IMR-90 (cell line): ENCODE measurements around the gene ABCB6.

Experiments used
- BHLHE40 ChIP-seq: fragments of 150-350 bp; IDR thresholded peaks from 2 replicates; pipeline ENCODE4 v1.6.1; 2016; ENCODE audit warnings: mild to moderate bottlenecking, low read depth, low read length
- CEBPB ChIP-seq: IDR thresholded peaks from 2 replicates; pipeline ENCODE4 v1.6.1; 2012; ENCODE audit warnings: low read depth, low read length, improper control_type of control experiment
- CHD1 ChIP-seq: IDR thresholded peaks from 2 replicates; pipeline ENCODE4 v1.6.1; 2012; ENCODE audit warnings: low read depth, low read length, improper control_type of control experiment
- CTCF ChIP-seq: conservative IDR thresholded peaks from 2 replicates; pipeline ENCODE4 v1.5.1; 2012; ENCODE audit warnings: mild to moderate bottlenecking, low read depth, low read length, improper control_type of control experiment
- MAFK ChIP-seq: IDR thresholded peaks from 2 replicates; pipeline ENCODE4 v1.6.1; 2012; ENCODE audit warnings: low read depth, low read length, improper control_type of control experiment
- MAZ ChIP-seq: IDR thresholded peaks from 2 replicates; pipeline ENCODE4 v1.6.1; 2012; ENCODE audit warnings: low read depth, mild to moderate bottlenecking, low read length, improper control_type of control experiment, moderate library complexity, borderline replicate concordance
- MXI1 ChIP-seq: IDR thresholded peaks from 2 replicates; pipeline ENCODE4 v1.6.1; 2012; ENCODE audit warnings: low read depth, mild to moderate bottlenecking, low read length, moderate library complexity, borderline replicate concordance
- POLR2A ChIP-seq: IDR thresholded peaks from 2 replicates; pipeline ENCODE4 v1.6.1; 2012; ENCODE audit warnings: mild to moderate bottlenecking, low read depth, low read length
- RAD21 ChIP-seq: IDR thresholded peaks from 2 replicates; pipeline ENCODE4 v1.6.1; 2012; ENCODE audit warnings: low read length, improper control_type of control experiment
- RCOR1 ChIP-seq: IDR thresholded peaks from 2 replicates; pipeline ENCODE4 v1.6.1; 2012; ENCODE audit warnings: mild to moderate bottlenecking, low read length, improper control_type of control experiment; ENCODE audit not compliant: insufficient replicate concordance
- RFX5 ChIP-seq: IDR thresholded peaks from 2 replicates; pipeline ENCODE4 v1.8.0; 2012; ENCODE audit warnings: low read depth, mild to moderate bottlenecking, low read length, moderate library complexity
- SMC3 ChIP-seq: fragments of 150-350 bp; IDR thresholded peaks from 2 replicates; pipeline ENCODE4 v1.6.1; 2016; ENCODE audit warnings: low read depth, mild to moderate bottlenecking, antibody characterized with exemption, low read length, moderate library complexity
- USF2 ChIP-seq: fragments of 150-350 bp; IDR thresholded peaks from 2 replicates; pipeline ENCODE4 v1.6.1; 2017; ENCODE audit warnings: mild to moderate bottlenecking, antibody characterized with exemption, low read length, low read depth

- no peak for TF ChIP-seq CTCF
- no peak for TF ChIP-seq MAFK
- TF ChIP-seq POLR2A: 0 out of 2 replicates have a peak, but pooled peaks have one; percentile 5
- TF ChIP-seq USF2: no peak
- no peak for TF ChIP-seq SMC3
- no peak for TF ChIP-seq MXI1
- no peak for TF ChIP-seq RCOR1
- TF ChIP-seq MAZ: no peak
- TF ChIP-seq RAD21: no peak
- no peak for TF ChIP-seq RFX5
- no peak for TF ChIP-seq BHLHE40
- TF ChIP-seq CEBPB: no peak
- no peak for TF ChIP-seq CHD1
Measured at GRCh38 chr2:219247678-219248642, 29.2 kb upstream of the ABCB6 start.
